Endothelial cell of umbilical vein (primary cell): ENCODE measurements around the gene TOR1A. TPM values are rescaled to one million over a fixed set of nuclear protein-coding genes. Genes with fewer than 3 reads are reported as not detected.

Source experiments
- BruUV-seq: library from RNA; stranded (reverse); fragments of 400-500 nt; replicated peaks from 2 replicates; lab custom pipeline; 2021; lab: Mats Ljungman, UMichigan
- CTCF ChIA-PET: fragments of 300-600, 350-600 bp; sonication (Branson Sonifier 250); formaldehyde crosslinking; loops from one replicate; lab custom pipeline; 2021; ENCODE audit warnings: antibody characterized with exemption, inconsistent platforms; lab: Charles Lee
- POLR2A ChIA-PET: fragments of 300-600, 350-600 bp; sonication (Branson Sonifier 250); formaldehyde crosslinking; loops from one replicate; lab custom pipeline; 2021; ENCODE audit warnings: antibody characterized with exemption, inconsistent platforms; lab: Charles Lee
- DNase-seq: peaks from one replicate; pipeline ENCODE4 v3.0.0-alpha.2; 2011; ENCODE audit warnings: low read depth, low spot score
- FAIRE-seq: peaks from 2 replicates; lab custom pipeline; 2011; peaks lifted over from hg19 to GRCh38; lab: Jason Lieb, UNC
- H2AFZ ChIP-seq: 2 replicates; pipeline ENCODE4 v1.6.0; 2012; ENCODE audit warnings: low read depth, low read length, control low read depth, inconsistent platforms
- H3K27ac ChIP-seq: 2 replicates; pipeline ENCODE4 v1.5.1; 2011; ENCODE audit warnings: low read depth, mild to moderate bottlenecking, control low read depth, low read length, moderate library complexity; ENCODE audit not compliant: insufficient read depth
- H3K27me3 ChIP-seq, 2 experiments: 2 replicates each; pipeline versions ENCODE4 v1.6.0 to v1.6.1; 2011; ENCODE audit warnings: low read length in 2 of 2, mixed read lengths in 1 of 2; ENCODE audit not compliant: control insufficient read depth in 2 of 2, insufficient read depth in 2 of 2
- H3K36me3 ChIP-seq, 2 experiments: 2 replicates in 1 of 2; 3 replicates in 1 of 2; pipeline ENCODE4 v1.5.1; 2011; ENCODE audit warnings: low read length in 2 of 2, mild to moderate bottlenecking in 1 of 2, moderate library complexity in 1 of 2; ENCODE audit not compliant: control insufficient read depth in 2 of 2, insufficient read depth in 2 of 2; ENCODE audit errors: extremely low read depth in 1 of 2
- H3K4me1 ChIP-seq: 3 replicates; pipeline ENCODE4 v1.5.1; 2011; ENCODE audit warnings: mild to moderate bottlenecking, low read length; ENCODE audit not compliant: control insufficient read depth, insufficient read depth; ENCODE audit errors: extremely low read depth
- H3K4me2 ChIP-seq: 2 replicates; pipeline ENCODE4 v1.6.1; 2011; ENCODE audit warnings: low read length, control low read depth, mixed read lengths; ENCODE audit not compliant: insufficient read depth
- H3K4me3 ChIP-seq, 3 experiments: fragments of 200-600 bp in 1 of 3; sonication (generic), shearing (Covaris generic) in 1 of 3; replicated peaks in 1 of 3; 2 replicates each; pipeline ENCODE4 v1.5.1; 2011 to 2016; ENCODE audit warnings: control low read depth in 3 of 3, low read length in 3 of 3, mild to moderate bottlenecking in 2 of 3, inconsistent platforms in 1 of 3, low read depth in 1 of 3, moderate library complexity in 1 of 3; ENCODE audit not compliant: insufficient read depth in 1 of 3
- H3K79me2 ChIP-seq: 2 replicates; pipeline ENCODE4 v1.6.0; 2012; ENCODE audit warnings: low read length, inconsistent platforms; ENCODE audit not compliant: control insufficient read depth, insufficient read depth
- H3K9ac ChIP-seq: replicated peaks from 2 replicates; pipeline ENCODE3; 2011; ENCODE audit warnings: low read length, control low read depth; ENCODE audit not compliant: insufficient read depth; ENCODE audit errors: extremely low read depth
- H3K9me1 ChIP-seq: replicated peaks from 3 replicates; pipeline ENCODE4 v1.6.0; 2011; ENCODE audit warnings: mild to moderate bottlenecking, low read length; ENCODE audit not compliant: control insufficient read depth, insufficient read depth; ENCODE audit errors: extremely low read depth
- H3K9me3 ChIP-seq: replicated peaks from 2 replicates; pipeline ENCODE4 v1.5.1; 2012; ENCODE audit warnings: low read length, inconsistent platforms; ENCODE audit not compliant: control insufficient read depth, insufficient read depth
- H4K20me1 ChIP-seq: replicated peaks from 2 replicates; pipeline ENCODE3; 2011; ENCODE audit warnings: mild to moderate bottlenecking, low read length; ENCODE audit not compliant: control insufficient read depth, insufficient read depth; ENCODE audit errors: extremely low read depth
- EZH2 ChIP-seq: IDR thresholded peaks from 2 replicates; pipeline ENCODE4 v1.6.1; 2012; ENCODE audit warnings: borderline replicate concordance, low read depth, mild to moderate bottlenecking, moderate library complexity, low read length, inconsistent platforms; ENCODE audit not compliant: severe bottlenecking
- FOS ChIP-seq: IDR thresholded peaks from 2 replicates; pipeline ENCODE4 v1.6.1; 2011; ENCODE audit warnings: mild to moderate bottlenecking, low read length, moderate library complexity, borderline replicate concordance; ENCODE audit not compliant: insufficient read depth
- GATA2 ChIP-seq: IDR thresholded peaks from 2 replicates; pipeline ENCODE4 v1.7.0; 2011; ENCODE audit warnings: low read depth, mild to moderate bottlenecking, moderate library complexity, mixed read lengths, low read length; ENCODE audit not compliant: insufficient read length, insufficient read depth
- JUN ChIP-seq: IDR thresholded peaks from 2 replicates; pipeline ENCODE4 v1.6.1; 2011; ENCODE audit warnings: borderline replicate concordance, low read depth; ENCODE audit not compliant: insufficient read length, insufficient read depth
- MYC ChIP-seq: IDR thresholded peaks from one replicate; pipeline ENCODE4 v1.6.1; 2011; ENCODE audit warnings: mild to moderate bottlenecking, low read depth, low read length
- POLR2A ChIP-seq: IDR thresholded peaks from 2 replicates; pipeline ENCODE4 v1.6.1; 2012; ENCODE audit warnings: low read depth, mild to moderate bottlenecking, control low read depth, low read length
- POLR2AphosphoS5 ChIP-seq: IDR thresholded peaks from 2 replicates; pipeline ENCODE4 v1.6.1; 2012; ENCODE audit warnings: low read depth, mild to moderate bottlenecking, control low read depth, low read length, moderate library complexity; ENCODE audit not compliant: insufficient read depth
- dilution Hi-C: fragments of 300-500 bp; cut with MboI; formaldehyde crosslinking; loops from one replicate; pipeline ENCODE4 v1.15.0; 2019; ENCODE audit warnings: low sequenced_read_pairs; ENCODE audit not compliant: extremely low pct_ligation_motif_present
- intact Hi-C: fragments of 100-400 bp; cut with micrococcal nuclease; formaldehyde crosslinking; loops from one replicate; pipeline ENCODE4 v1.10.0; 2022
- polyA plus RNA-seq, 4 experiments: library from polyadenylated mRNA; depleted of rRNA in 3 of 4; stranded (reverse) in 3 of 4; unstranded in 1 of 4; fragments of >200 nt; gene quantifications; 2 replicates each; pipeline versions ENCODE4 v1.2.1 to v1.2.3, GENCODE V29; 2011 to 2012; ENCODE audit warnings: missing spikeins in 1 of 4
- total RNA-seq: library from RNA; stranded (reverse); gene quantifications from 2 replicates; pipeline ENCODE4 v1.2.3, GENCODE V29; 2021
- TF ChIP-seq, protein P1 (sequence below), 2 donors: IDR thresholded peaks; 1 replicate in 1 of 2; 2 replicates in 1 of 2; pipeline ENCODE4 v1.5.1; 2011; ENCODE audit warnings: low read length in 2 of 2, mild to moderate bottlenecking in 2 of 2, moderate library complexity in 2 of 2, control low read depth in 1 of 2, inconsistent platforms in 1 of 2, low read depth in 1 of 2; ENCODE audit not compliant: insufficient read depth in 1 of 2; ENCODE audit errors: extremely low read depth in 1 of 2
- TF ChIP-seq, protein P2 (sequence below): IDR thresholded peaks from 2 replicates; pipeline ENCODE4 v1.6.1; 2011; ENCODE audit not compliant: insufficient read depth, insufficient read length

Gene TOR1A
- total and polyA plus RNA-seq, 2 donors (not counting 3 experiments of a cell fraction or from before 2014, with no cell fraction given): 57.8 to 89.8 TPM

DNA sequence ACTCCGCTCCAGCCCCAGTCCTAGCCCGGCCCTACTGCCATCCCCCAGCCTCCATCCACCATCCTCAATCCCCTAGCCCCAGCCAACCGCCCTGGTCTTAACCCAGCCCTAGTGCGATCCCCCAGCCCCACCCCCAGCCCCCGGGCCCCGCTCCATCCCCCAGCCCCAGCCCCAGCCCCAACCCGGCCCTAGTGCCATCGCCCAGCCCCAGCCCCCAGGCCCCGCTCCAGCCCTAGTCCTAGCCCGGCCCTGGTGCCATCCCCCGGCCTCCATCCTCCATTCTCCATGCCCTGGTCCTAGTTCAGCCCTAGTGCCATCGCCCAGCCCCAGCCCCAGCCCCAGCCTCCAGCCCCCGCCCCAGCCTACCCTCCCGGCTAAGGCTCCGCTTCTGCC lies 398 bp downstream of the TOR1A start:
- Histone ChIP-seq H3K4me2 (no peak overlapping the region), H3K9ac (peak overlapping the region; percentile 50), H3K4me3 (peak overlapping the region; percentile 31 to 74 (median 49)), H3K36me3 (peaks cover 10 to 25% of the 10 kb centered on the region in 2 experiments), H4K20me1 (no peaks in the 10 kb centered on the region), H3K9me1 (no peaks in the 10 kb centered on the region), H3K9me3 (no peaks in the 10 kb centered on the region), H3K79me2 (peaks cover 16% of the 10 kb centered on the region), H2AFZ (peak overlapping the region; percentile 32), H3K27ac (no peak overlapping the region), H3K4me1 (peaks cover 7% of the 10 kb centered on the region), H3K27me3 (no peaks in the 10 kb centered on the region)
- DNase-seq (no peak), FAIRE-seq (no peak)
- POLR2A ChIA-PET: interaction anchor here (0.5 to 0.7 kb wide), 2 partner anchors 216 to 1547 kb away, joined by 4 to 7 read pairs; partner anchors contain the start of gene SWI5
- intact Hi-C loops (no loop called here), dilution Hi-C loops (no loop called here)
- no TSS peak for BruUV-seq
- TF ChIP-seq GATA2 (no peak), MYC (no peak), POLR2AphosphoS5 (no peak), FOS (no peak), POLR2A (no peak), JUN (no peak), EZH2 (no peak)
- TF ChIP-seq, protein P1, sequence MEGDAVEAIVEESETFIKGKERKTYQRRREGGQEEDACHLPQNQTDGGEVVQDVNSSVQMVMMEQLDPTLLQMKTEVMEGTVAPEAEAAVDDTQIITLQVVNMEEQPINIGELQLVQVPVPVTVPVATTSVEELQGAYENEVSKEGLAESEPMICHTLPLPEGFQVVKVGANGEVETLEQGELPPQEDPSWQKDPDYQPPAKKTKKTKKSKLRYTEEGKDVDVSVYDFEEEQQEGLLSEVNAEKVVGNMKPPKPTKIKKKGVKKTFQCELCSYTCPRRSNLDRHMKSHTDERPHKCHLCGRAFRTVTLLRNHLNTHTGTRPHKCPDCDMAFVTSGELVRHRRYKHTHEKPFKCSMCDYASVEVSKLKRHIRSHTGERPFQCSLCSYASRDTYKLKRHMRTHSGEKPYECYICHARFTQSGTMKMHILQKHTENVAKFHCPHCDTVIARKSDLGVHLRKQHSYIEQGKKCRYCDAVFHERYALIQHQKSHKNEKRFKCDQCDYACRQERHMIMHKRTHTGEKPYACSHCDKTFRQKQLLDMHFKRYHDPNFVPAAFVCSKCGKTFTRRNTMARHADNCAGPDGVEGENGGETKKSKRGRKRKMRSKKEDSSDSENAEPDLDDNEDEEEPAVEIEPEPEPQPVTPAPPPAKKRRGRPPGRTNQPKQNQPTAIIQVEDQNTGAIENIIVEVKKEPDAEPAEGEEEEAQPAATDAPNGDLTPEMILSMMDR (IDR thresholded peaks at IDR 0.05; ENCODE audit: extremely low read depth in 1 of 2, insufficient read depth in 1 of 2, low read depth in 1 of 2, low read length in 2 of 2): no peak
- TF ChIP-seq, protein P2, sequence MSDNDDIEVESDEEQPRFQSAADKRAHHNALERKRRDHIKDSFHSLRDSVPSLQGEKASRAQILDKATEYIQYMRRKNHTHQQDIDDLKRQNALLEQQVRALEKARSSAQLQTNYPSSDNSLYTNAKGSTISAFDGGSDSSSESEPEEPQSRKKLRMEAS: no peak
- CTCF ChIA-PET: interaction anchor here (0.6 kb wide), 1 partner anchor 107 kb away, joined by 3 read pairs; no protein-coding TSS in a partner anchor
